Cerebellar cortex (tissue), 1 donor: Measurements from ENCODE around the gene CALML4.

Source experiments
- DNase-seq: peaks from one replicate; pipeline ENCODE4 v3.0.0-alpha.2; 2015; ENCODE audit warnings: low spot score

CALML4 gene

GRCh38 chr15:68143785-68144184, 61.3 kb downstream of the CALML4 start:
- no peak for DNase-seq

GRCh38 chr15:68143129-68143528, 62.0 kb downstream of the CALML4 start:
- no peak for DNase-seq
